Mesodermal cell (in vitro differentiated cells): Measurements from ENCODE around the gene PIK3CB.
"Not testable (repeated sequence)": the region's sequence is repeated elsewhere in the genome, so short reads cannot be mapped to it uniquely, and the experiment has no call there.

Source experiments
- H3K27ac ChIP-seq: 2 replicates; pipeline ENCODE4 v1.7.0; 2013; ENCODE audit warnings: mild to moderate bottlenecking, low read depth, low read length, moderate library complexity; ENCODE audit not compliant: severe bottlenecking
- H3K36me3 ChIP-seq: 2 replicates; pipeline ENCODE4 v1.7.1; 2013; ENCODE audit warnings: mild to moderate bottlenecking, low read length, moderate library complexity; ENCODE audit not compliant: control insufficient read depth, insufficient read depth
- H3K4me1 ChIP-seq: one replicate; pipeline ENCODE4 v1.7.1; 2013; ENCODE audit warnings: mild to moderate bottlenecking, low read length; ENCODE audit not compliant: insufficient read depth, control insufficient read depth, poor library complexity, severe bottlenecking
- H3K4me3 ChIP-seq: 2 replicates; pipeline ENCODE4 v1.7.0; 2013; ENCODE audit warnings: low read length, control low read depth, mild to moderate bottlenecking; ENCODE audit not compliant: insufficient read depth, poor library complexity, severe bottlenecking; ENCODE audit errors: extremely low read depth
- H3K9me3 ChIP-seq: 2 replicates; pipeline ENCODE4 v1.7.1; 2013; ENCODE audit warnings: mild to moderate bottlenecking, low read length, moderate library complexity; ENCODE audit not compliant: control insufficient read depth
- WGBS, 2 experiments: methylation state at CpG; one replicate each; pipeline ENCODE4 v1.1.5; 2013; ENCODE audit warnings: missing lambda C conversion rate in 2 of 2; ENCODE audit not compliant: insufficient coverage in 2 of 2; 5-methylcytosine and 5-hydroxymethylcytosine counted together

The PIK3CB gene

DNA sequence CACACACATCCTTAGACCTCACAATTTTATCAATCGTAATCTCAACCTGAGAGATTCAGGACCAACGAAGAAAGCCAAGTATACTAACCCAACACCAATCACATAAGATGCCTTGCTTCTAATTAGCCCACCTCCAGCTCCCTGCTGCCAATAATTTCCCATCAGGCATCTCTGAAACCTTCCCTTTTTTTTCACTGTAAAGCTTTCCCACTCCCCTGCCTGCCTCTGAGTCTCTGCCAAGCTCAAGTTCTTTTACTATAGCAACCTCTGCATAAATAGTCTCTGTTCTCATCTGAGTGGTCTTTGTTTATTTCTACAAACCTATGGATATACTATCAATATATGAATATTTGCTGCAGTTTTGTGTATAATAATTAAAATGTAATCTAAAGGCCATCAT, 86.5 kb downstream of the PIK3CB start:
- Histone ChIP-seq H3K36me3 (peaks cover 13% of the 10 kb centered on the region), H3K9me3 (peaks cover 5% of the 10 kb centered on the region), H3K4me1 (no peaks in the 10 kb centered on the region), H3K27ac (no peak overlapping the region), H3K4me3 (no peak overlapping the region)
- WGBS, 2 experiments = 89 to 90% methylated on average over 2 of the region's 2 CpGs

DNA sequence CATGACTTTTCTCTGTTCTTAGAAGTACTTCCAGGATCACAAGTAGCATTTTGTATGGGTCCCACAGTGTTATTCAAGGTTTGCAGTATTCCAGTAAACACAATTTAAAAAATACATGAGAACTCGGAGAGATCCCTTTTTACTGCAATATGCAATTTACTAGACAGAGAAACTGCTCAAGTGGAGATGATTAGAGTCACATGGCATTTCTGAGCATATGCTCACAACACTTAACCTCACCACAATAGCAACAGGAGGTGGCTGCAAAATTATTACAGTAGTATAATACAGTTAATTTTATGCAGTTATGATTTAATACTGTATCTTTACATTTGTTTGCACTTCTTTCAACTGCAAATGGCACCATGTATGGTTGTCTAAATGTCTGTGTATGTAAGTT, 87.5 kb downstream of the PIK3CB start:
- no CpG with 5 or more reads among the region's 1 CpG for WGBS, 2 experiments
- no peaks in the 10 kb centered on the region for H3K4me1 ChIP-seq
- no peak overlapping the region for H3K27ac ChIP-seq
- H3K9me3 ChIP-seq = peaks cover 5% of the 10 kb centered on the region
- H3K4me3 ChIP-seq = no peak overlapping the region
- peaks cover 13% of the 10 kb centered on the region for H3K36me3 ChIP-seq

DNA sequence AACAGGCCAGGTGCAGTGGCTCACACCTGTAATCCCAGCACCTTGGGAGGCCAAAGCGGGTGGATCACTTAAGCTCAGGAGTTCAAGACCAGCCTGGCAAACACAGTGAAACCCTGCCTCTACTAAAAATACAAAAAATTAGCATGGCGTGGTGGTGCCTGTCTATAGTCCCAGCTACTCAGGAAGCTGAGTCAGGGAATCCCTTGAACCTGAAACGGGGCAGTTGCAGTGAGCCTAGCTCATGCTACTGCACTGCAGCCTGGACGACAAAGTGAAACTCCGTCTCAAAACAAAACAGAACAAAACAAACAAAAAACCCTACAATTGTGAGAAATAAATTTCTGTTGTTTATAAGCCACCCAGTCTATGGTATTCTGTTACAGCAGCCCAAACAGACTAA, 94.7 kb downstream of the PIK3CB start:
- peaks cover 5% of the 10 kb centered on the region for H3K36me3 ChIP-seq
- no peaks in the 10 kb centered on the region for H3K4me1 ChIP-seq
- WGBS, 2 experiments = 89 to 98% methylated on average over 3 of the region's 5 CpGs
- H3K4me3 ChIP-seq = no peak overlapping the region
- no peak overlapping the region for H3K27ac ChIP-seq
- no peaks in the 10 kb centered on the region for H3K9me3 ChIP-seq

DNA sequence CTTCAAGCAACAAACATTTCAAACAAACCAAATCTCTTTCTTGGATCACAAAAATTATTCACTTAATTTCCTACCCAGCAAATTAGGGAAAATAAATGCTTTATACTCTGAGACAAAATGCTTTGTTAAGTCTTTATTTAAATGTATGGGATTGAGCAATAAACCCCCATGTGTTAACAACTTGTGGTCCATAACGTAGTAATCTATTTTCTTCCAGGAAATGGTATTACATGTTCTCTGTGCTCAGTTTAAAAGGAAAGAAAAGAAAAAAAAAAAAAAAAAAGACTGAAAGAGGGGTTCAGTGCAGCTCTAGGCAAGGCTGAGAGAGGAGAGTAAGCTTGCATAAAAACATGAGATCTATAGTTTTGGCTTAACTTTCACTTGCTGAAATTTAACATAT, 102.3 kb downstream of the PIK3CB start:
- WGBS, 2 experiments = no CpG with 5 or more reads among the region's 1 CpG
- no peak overlapping the region for H3K27ac ChIP-seq
- H3K36me3 ChIP-seq = peaks cover 5% of the 10 kb centered on the region
- no peaks in the 10 kb centered on the region for H3K4me1 ChIP-seq
- no peaks in the 10 kb centered on the region for H3K9me3 ChIP-seq
- H3K4me3 ChIP-seq = no peak overlapping the region

DNA sequence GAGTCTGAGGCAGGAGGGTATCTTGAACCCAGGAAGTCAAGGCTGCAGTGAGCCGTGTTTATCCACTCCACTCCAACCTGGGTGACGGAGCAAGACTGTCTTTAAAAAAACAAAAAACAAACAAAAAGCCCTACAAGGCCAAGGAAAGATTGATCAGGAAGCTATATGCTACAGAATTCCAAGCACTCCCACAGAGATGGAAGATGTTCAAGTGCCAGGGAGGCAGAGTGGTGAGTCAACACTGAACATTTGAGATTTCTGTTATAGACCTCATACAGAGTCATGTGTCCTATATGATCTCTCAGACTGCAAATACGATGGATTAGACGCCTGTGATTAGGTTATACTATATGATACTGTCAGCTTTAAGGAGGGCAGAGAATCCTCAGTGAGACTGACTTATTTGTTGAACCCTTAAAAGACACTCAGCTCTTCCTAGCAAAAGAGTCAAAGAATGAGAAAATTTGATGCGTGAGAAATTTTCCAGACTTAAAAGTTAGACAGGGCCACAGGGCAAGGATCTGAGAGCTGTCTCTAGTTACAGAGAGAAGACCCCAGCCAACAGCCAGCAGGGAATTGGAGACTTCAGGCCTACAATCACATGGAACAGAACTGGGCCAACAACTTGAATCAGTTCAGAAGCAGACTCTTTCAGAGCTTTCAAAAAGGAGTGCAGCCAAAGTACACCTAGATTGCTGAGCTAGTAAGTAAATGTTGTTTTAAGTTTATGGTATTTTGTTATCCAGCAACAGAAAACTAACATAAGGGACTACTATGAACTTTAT, 107.6 kb downstream of the PIK3CB start:
- H3K27ac ChIP-seq = peak overlapping the region; percentile 46
- no peak overlapping the region for H3K4me3 ChIP-seq
- H3K9me3 ChIP-seq = no peaks in the 10 kb centered on the region
- no peaks in the 10 kb centered on the region for H3K4me1 ChIP-seq
- no peaks in the 10 kb centered on the region for H3K36me3 ChIP-seq
- 80 to 93% methylated on average over 3 of the region's 5 CpGs for WGBS, 2 experiments

DNA sequence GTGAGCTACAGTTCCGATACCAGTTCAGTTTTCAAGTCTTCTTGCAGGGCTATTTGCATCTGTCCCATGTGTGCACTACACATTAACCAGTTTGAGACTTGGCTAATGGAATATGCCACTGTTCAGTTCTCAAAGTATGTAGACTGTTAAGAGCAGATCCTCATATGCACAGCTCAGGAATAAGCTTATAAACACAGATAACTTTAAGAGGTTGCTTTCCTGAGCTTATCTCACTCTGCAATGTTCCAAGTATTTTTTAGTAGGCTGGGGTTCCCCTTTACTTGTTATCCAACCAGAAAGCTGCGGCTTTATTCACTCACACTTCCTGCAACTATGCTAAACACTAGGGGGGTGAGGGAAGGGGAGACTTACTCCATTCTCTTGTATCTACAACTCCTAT, 108.7 kb downstream of the PIK3CB start:
- H3K27ac ChIP-seq = peak overlapping the region; percentile 5
- H3K9me3 ChIP-seq, H3K36me3 ChIP-seq, H3K4me3 ChIP-seq, H3K4me1 ChIP-seq: not testable (repeated sequence)
- 86 to 100% methylated on average over 1 of the region's 2 CpGs for WGBS, 2 experiments

DNA sequence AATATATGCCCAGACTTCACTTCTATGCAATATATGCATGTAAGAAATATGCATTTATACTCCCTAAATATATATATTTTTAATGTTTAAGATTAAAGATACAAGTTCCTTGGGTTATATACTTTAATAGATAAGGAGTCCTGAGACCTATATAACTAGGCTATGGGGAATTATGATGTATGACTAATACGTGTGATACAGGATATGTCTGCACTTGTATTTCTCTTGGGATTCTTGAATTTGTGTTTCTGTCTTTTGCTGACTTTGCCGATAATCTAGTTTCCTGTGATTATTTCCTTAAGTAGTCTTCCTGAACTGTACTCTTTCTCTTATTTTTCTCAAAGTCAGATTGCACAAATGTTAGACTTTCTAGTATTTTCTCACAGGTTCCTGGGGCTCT, 109.6 kb downstream of the PIK3CB start:
- no peaks in the 10 kb centered on the region for H3K9me3 ChIP-seq
- no peak overlapping the region for H3K27ac ChIP-seq
- H3K4me1 ChIP-seq = no peaks in the 10 kb centered on the region
- H3K4me3 ChIP-seq = no peak overlapping the region
- no peaks in the 10 kb centered on the region for H3K36me3 ChIP-seq
- WGBS, 2 experiments = no CpG with 5 or more reads among the region's 2 CpGs

DNA sequence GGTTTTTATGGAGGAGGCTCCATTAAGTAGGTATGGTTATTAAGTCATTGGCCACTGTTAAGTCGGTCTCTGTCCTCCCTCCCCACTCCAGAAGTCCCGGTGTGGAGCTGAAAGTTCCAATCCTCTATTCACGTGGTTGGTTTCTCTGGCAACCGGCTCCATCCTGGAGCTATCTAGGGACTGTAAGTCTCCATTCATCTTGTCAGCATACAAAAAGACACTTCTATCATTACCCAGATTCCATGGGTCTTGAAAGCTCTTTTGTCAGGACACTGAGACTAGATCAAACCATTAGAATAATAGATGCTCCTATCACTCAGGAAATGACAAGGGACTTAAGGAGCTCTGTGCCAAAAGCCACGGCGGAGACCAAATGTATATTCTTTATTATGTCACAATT, 110.3 kb downstream of the PIK3CB start:
- no peaks in the 10 kb centered on the region for H3K4me1 ChIP-seq
- no peak overlapping the region for H3K27ac ChIP-seq
- WGBS, 2 experiments = 76 to 85% methylated on average over 3 to 4 of the region's 6 CpGs
- H3K36me3 ChIP-seq = no peaks in the 10 kb centered on the region
- H3K4me3 ChIP-seq = no peak overlapping the region
- no peaks in the 10 kb centered on the region for H3K9me3 ChIP-seq

DNA sequence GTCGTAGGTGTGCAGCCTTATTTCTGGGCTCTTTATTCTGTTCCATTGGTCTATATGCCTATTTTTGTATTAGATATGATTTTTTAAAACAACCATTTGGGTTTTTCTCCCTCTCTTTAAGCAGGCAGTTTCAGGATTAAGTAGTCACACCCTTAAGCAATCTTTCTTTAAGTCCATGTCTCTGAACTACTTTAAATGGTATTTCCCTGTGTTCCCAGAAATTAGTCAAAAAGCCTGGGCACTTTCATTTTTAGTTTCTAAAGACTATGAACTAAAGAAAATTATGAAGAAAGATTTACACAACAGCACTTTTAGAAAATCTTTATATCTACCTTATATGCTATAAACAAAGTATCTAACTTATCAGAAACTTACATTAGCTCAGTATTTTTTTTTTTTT, 115.9 kb downstream of the PIK3CB start:
- Histone ChIP-seq H3K4me1 (no peaks in the 10 kb centered on the region), H3K4me3 (no peak overlapping the region), H3K9me3 (no peaks in the 10 kb centered on the region), H3K27ac (no peak overlapping the region), H3K36me3 (no peaks in the 10 kb centered on the region)
- WGBS, 2 experiments = no CpG with 5 or more reads among the region's 1 CpG

DNA sequence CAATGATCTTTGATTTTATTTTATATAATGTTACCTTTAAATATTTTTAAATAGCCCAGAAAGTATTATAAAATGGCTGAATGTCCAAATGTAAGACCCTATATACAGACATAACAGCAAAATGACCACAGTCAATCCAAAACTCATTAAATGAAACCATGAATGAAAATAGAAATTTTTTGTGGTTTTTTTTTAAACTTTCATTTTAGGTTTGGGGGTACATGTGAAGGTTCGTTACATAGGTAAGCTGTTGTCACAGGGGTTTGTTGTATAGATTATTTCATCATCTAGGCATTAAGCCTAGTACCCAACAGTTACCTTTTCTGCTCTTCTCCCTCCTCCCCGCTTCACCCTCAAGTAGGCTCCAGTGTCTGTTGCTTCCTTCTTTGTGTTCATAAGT, 117.4 kb downstream of the PIK3CB start:
- H3K36me3 ChIP-seq = peaks cover 6% of the 10 kb centered on the region

DNA sequence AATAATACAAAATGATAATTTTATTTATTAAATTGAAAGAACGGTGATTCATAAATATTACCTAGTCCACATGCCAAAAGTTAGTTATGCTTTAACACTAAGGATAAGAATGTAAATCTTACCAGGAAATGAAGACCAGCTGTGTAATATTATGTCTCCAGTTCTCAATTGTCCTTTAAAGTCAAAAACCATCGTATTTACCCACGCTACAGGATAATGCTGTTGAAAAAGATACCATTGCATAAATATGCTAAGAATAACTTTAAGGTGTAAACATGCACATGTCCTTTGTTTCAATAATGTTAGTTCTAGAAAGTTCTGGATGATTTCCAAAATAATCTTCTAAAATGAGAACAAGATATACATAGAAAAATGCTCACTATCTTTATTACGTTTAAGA, 122.6 kb downstream of the PIK3CB start:
- H3K36me3 ChIP-seq = peaks cover 9% of the 10 kb centered on the region
- no peak overlapping the region for H3K4me3 ChIP-seq
- no peaks in the 10 kb centered on the region for H3K9me3 ChIP-seq
- no CpG with 5 or more reads among the region's 4 CpGs for WGBS, 2 experiments
- H3K27ac ChIP-seq = no peak overlapping the region
- H3K4me1 ChIP-seq = no peaks in the 10 kb centered on the region

More for the DNA sequence above, 117.4 kb downstream of the PIK3CB start:
- Histone ChIP-seq H3K27ac (no peak overlapping the region), H3K9me3 (no peaks in the 10 kb centered on the region), H3K4me3 (no peak overlapping the region), H3K4me1 (no peaks in the 10 kb centered on the region)
- no CpG with 5 or more reads among the region's 2 CpGs for WGBS, 2 experiments
